GM10248 (cell line): Measurements from ENCODE around the gene ADAP1.

Experiments used
- CTCF ChIA-PET: fragments of 300-600 bp; sonication (Branson Sonifier 250); formaldehyde crosslinking; extraction: SDS; loops from one replicate; lab custom pipeline; 2021; ENCODE audit warnings: antibody characterized with exemption; lab: Yijun Ruan, JAX
- POLR2A ChIA-PET: fragments of 350-650 bp; sonication (Branson Sonifier 250); formaldehyde crosslinking; extraction: SDS; loops from one replicate; lab custom pipeline; 2020; ENCODE audit warnings: antibody characterized with exemption; lab: Yijun Ruan, JAX
- DNase-seq: peaks from one replicate; pipeline ENCODE4 v3.0.0; 2012; ENCODE audit errors: extremely low spot score
- CTCF ChIP-seq: IDR thresholded peaks from 2 replicates; pipeline ENCODE4 v1.5.1; 2012; ENCODE audit warnings: mild to moderate bottlenecking, low read depth; ENCODE audit errors: extremely low read depth, missing control alignments, control extremely low read depth

Gene ADAP1

GRCh38 chr7:983616-984071, 29.2 kb upstream of the ADAP1 start:
- TF ChIP-seq CTCF = no peak
- CTCF ChIA-PET = interaction anchor here (1.9 kb wide), 1 partner anchor 9 kb away, joined by 6 read pairs; no protein-coding TSS in a partner anchor
- DNase-seq = no peak
- POLR2A ChIA-PET = no interaction called here

GRCh38 chr7:983004-983615, 28.6 kb upstream of the ADAP1 start, which contains the start of gene CYP2W1:
CYP2W1 (plus strand) TSS chr7:983181; CDS start chr7:983212, 31 bp downstream.
- no peak for TF ChIP-seq CTCF
- CTCF ChIA-PET = interaction anchor here (1.7 to 3.0 kb wide), 2 partner anchors 9 to 82 kb away, joined by 11 to 30 read pairs; no protein-coding TSS in a partner anchor
- DNase-seq = no peak
- POLR2A ChIA-PET = no interaction called here

GRCh38 chr7:982511-983003, 28.1 kb upstream of the ADAP1 start:
- ChIA-PET POLR2A (no interaction called here), CTCF (interaction anchor here (1.2 to 3.0 kb wide), 4 partner anchors 10 to 193 kb away, joined by 4 to 30 read pairs (median 8); no protein-coding TSS in a partner anchor)
- no peak for TF ChIP-seq CTCF
- no peak for DNase-seq

GRCh38 chr7:981793-982510, 27.5 kb upstream of the ADAP1 start:
- no peak for TF ChIP-seq CTCF
- no peak for DNase-seq
- ChIA-PET POLR2A (no interaction called here), CTCF (interaction anchor here (1.0 to 3.0 kb wide), 6 partner anchors 10 to 194 kb away, joined by 3 to 30 read pairs (median 5); no protein-coding TSS in a partner anchor)

GRCh38 chr7:979886-980571, 25.5 kb upstream of the ADAP1 start:
- POLR2A ChIA-PET = no interaction called here
- DNase-seq = no peak
- CTCF ChIA-PET = interaction anchor here (2.0 kb wide), 1 partner anchor 106 kb away, joined by 4 read pairs; no protein-coding TSS in a partner anchor
- no peak for TF ChIP-seq CTCF

- POLR2A ChIA-PET = no interaction called here
- DNase-seq = no peak
- TF ChIP-seq CTCF = no peak
- CTCF ChIA-PET = interaction anchor here (0.7 to 4.3 kb wide), 8 partner anchors 9 to 197 kb away, joined by 3 to 44 read pairs (median 6); no protein-coding TSS in a partner anchor
These were observed 24.7 kb upstream of the ADAP1 start for GRCh38 chr7:979151-979550.
